HepG2 (cell line): ENCODE data around the gene CHRM5. TPM values are rescaled to one million over a fixed set of nuclear protein-coding genes. Genes with fewer than 3 reads are reported as not detected.

Experiments
- ATAC-seq: fragments of 200-7000 bp; cut with Tn5 transposase; 3 replicates; pipeline ENCODE4 v1.9.1; 2020; ENCODE audit warnings: mild to moderate bottlenecking, moderate library complexity
- BruUV-seq: library from RNA; stranded (reverse); fragments of 400-500 nt; replicated peaks from 2 replicates; lab custom pipeline; 2021; lab: Mats Ljungman, UMichigan
- CTCF ChIA-PET: fragments of 300-600 bp; formaldehyde crosslinking; extraction: SDS; loops from one replicate; lab custom pipeline; 2021; ENCODE audit warnings: low total read pairs, inconsistent platforms, low intra/inter-chr PET ratio; lab: Yijun Ruan, JAX
- POLR2A ChIA-PET: fragments of 350-600 bp; sonication (Branson Sonifier 250); formaldehyde crosslinking; loops from one replicate; lab custom pipeline; 2020; ENCODE audit warnings: antibody characterized with exemption, inconsistent platforms; lab: Yijun Ruan, JAX
- DNase-seq: peaks from one replicate; pipeline ENCODE4 v3.0.0-alpha.2; 2015; ENCODE audit warnings: low spot score
- FAIRE-seq: peaks from 3 replicates; lab custom pipeline; 2011; peaks lifted over from hg19 to GRCh38; lab: Jason Lieb, UNC
- H2AFZ ChIP-seq: one replicate; pipeline ENCODE4 v1.6.1; 2011; ENCODE audit warnings: low read length, inconsistent platforms
- H3K27ac ChIP-seq: fragments of 300-600 bp; 3 replicates; pipeline ENCODE4 v1.8.0; 2011; ENCODE audit warnings: mixed run types, mild to moderate bottlenecking, mixed read lengths, low read length, inconsistent platforms; ENCODE audit not compliant: insufficient read depth; ENCODE audit errors: extremely low read length
- H3K27me3 ChIP-seq, 2 experiments: fragments of 200-600 bp in 1 of 2; 2 replicates in 1 of 2; 3 replicates in 1 of 2; pipeline versions ENCODE4 v1.6.0 to v1.8.0; 2011; ENCODE audit warnings: low read length in 2 of 2, mild to moderate bottlenecking in 2 of 2, moderate library complexity in 2 of 2, inconsistent platforms in 1 of 2; ENCODE audit not compliant: insufficient read depth in 2 of 2, control insufficient read depth in 1 of 2
- H3K36me3 ChIP-seq, 2 experiments: fragments of 200-600 bp in 1 of 2; replicated peaks in 1 of 2; 2 replicates in 1 of 2; 3 replicates in 1 of 2; pipeline versions ENCODE4 v1.5.1 to v1.8.0; 2011; ENCODE audit warnings: low read length in 2 of 2, inconsistent platforms in 1 of 2; ENCODE audit not compliant: insufficient read depth in 2 of 2, control insufficient read depth in 1 of 2
- H3K4me1 ChIP-seq: 2 replicates; pipeline ENCODE4 v1.5.1; 2012; ENCODE audit warnings: low read length, inconsistent platforms; ENCODE audit not compliant: insufficient read depth
- H3K4me2 ChIP-seq: 2 replicates; pipeline ENCODE4 v1.6.0; 2011; ENCODE audit warnings: low read depth, low read length, inconsistent platforms
- H3K4me3 ChIP-seq, 3 experiments: fragments of 200-600 bp in 1 of 3; sonication (generic), shearing (Covaris generic) in 1 of 3; replicated peaks in 1 of 3; 2 replicates each; pipeline ENCODE4 v1.5.1; 2011 to 2016; ENCODE audit warnings: low read length in 3 of 3, inconsistent platforms in 2 of 3, low read depth in 2 of 3, mild to moderate bottlenecking in 2 of 3, control low read depth in 1 of 3, mixed read lengths in 1 of 3; ENCODE audit not compliant: insufficient read depth in 1 of 3
- H3K79me2 ChIP-seq: one replicate; pipeline ENCODE4 v1.6.1; 2011; ENCODE audit warnings: low read length, inconsistent platforms; ENCODE audit not compliant: insufficient read depth
- H3K9ac ChIP-seq: 2 replicates; pipeline ENCODE4 v1.6.0; 2011; ENCODE audit warnings: mild to moderate bottlenecking, low read depth, low read length, inconsistent platforms; ENCODE audit not compliant: insufficient read depth
- H3K9me3 ChIP-seq: 2 replicates; pipeline ENCODE4 v1.5.1; 2012; ENCODE audit warnings: mild to moderate bottlenecking, low read length
- H4K20me1 ChIP-seq: 2 replicates; pipeline ENCODE4 v1.6.0; 2011; ENCODE audit warnings: inconsistent platforms, mild to moderate bottlenecking, low read length, moderate library complexity; ENCODE audit not compliant: insufficient read depth
- AKAP8 ChIP-seq: sonication (generic); formaldehyde crosslinking; IDR thresholded peaks from 2 replicates; pipeline ENCODE4 v1.5.1; 2020; ENCODE audit warnings: mild to moderate bottlenecking, missing genetic modification reagents
- ERF ChIP-seq: IDR thresholded peaks from 2 replicates; pipeline ENCODE4 v1.6.1; 2018; ENCODE audit warnings: missing biosample characterization, missing genetic modification reagents
- FOXO1 ChIP-seq: sonication (generic); formaldehyde crosslinking; IDR thresholded peaks from 2 replicates; pipeline ENCODE4 v1.4.0; 2020; ENCODE audit warnings: missing genetic modification reagents
- KLF9 ChIP-seq: IDR thresholded peaks from 2 replicates; pipeline ENCODE4 v1.6.1; 2016; ENCODE audit warnings: low read depth
- REPIN1 ChIP-seq: sonication (generic); formaldehyde crosslinking; IDR thresholded peaks from 2 replicates; pipeline ENCODE4 v1.8.0; 2022; ENCODE audit warnings: missing genetic modification reagents, low read depth, mild to moderate bottlenecking, borderline replicate concordance
- SP4 ChIP-seq: sonication (generic); formaldehyde crosslinking; IDR thresholded peaks from 2 replicates; pipeline ENCODE4 v1.8.1; 2023; ENCODE audit warnings: mild to moderate bottlenecking, missing genetic modification reagents
- THYN1 ChIP-seq: sonication (generic); formaldehyde crosslinking; IDR thresholded peaks from 2 replicates; pipeline ENCODE4 v1.8.1; 2023; ENCODE audit warnings: low read depth, mild to moderate bottlenecking, moderate library complexity, missing genetic modification reagents, borderline replicate concordance
- YEATS4 ChIP-seq: sonication (generic); formaldehyde crosslinking; IDR thresholded peaks from 2 replicates; pipeline ENCODE4 v1.4.0; 2020; ENCODE audit warnings: missing genetic modification reagents, borderline replicate concordance
- ZNF251 ChIP-seq: sonication (generic); formaldehyde crosslinking; IDR thresholded peaks from 2 replicates; pipeline ENCODE4 v1.9.0; 2021; ENCODE audit warnings: mild to moderate bottlenecking, missing genetic modification reagents
- ZZZ3 ChIP-seq: sonication (generic); formaldehyde crosslinking; IDR thresholded peaks from 2 replicates; pipeline ENCODE4 v1.4.0; 2020; ENCODE audit warnings: missing genetic modification reagents, mild to moderate bottlenecking, borderline replicate concordance
- WGBS: methylation state at CpG from one replicate; pipeline ENCODE4 v1.1.6; 2017; ENCODE audit warnings: low lambda C conversion rate; 5-methylcytosine and 5-hydroxymethylcytosine counted together
- in situ Hi-C: cut with HindIII; loops from 2 replicates; pipeline ENCODE4 v1.10.0; 2017; ENCODE audit warnings: low pct_unique_long_range_greater_than_20kb; ENCODE audit not compliant: extremely low pct_ligation_motif_present
- intact Hi-C: fragments of 100-400 bp; cut with micrococcal nuclease; formaldehyde crosslinking; loops from one replicate; pipeline ENCODE4 v1.10.0; 2022; ENCODE audit not compliant: unreplicated experiment
- polyA plus RNA-seq, 8 experiments: library from polyadenylated mRNA; depleted of rRNA in 3 of 8; stranded (reverse) in 7 of 8; unstranded in 1 of 8; fragments of >200 nt; fragmentation: Illumina TruSeq in 4 of 8; extraction: Trizol in 4 of 8; gene quantifications; 2 replicates each; pipeline versions ENCODE4 v1.2.1 to v1.2.3, GENCODE V29; 2011 to 2016; ENCODE audit warnings: low read depth in 4 of 8, missing spikeins in 1 of 8, mixed read lengths in 1 of 8; ENCODE audit not compliant: insufficient read depth in 1 of 8
- total RNA-seq, 5 experiments: library from RNA; depleted of rRNA; stranded (reverse); fragments of >200 nt; fragmentation: Illumina TruSeq; extraction: Trizol; gene quantifications; 2 replicates each; pipeline ENCODE4 v1.2.3, GENCODE V29; 2016; ENCODE audit warnings: low read depth in 1 of 5
- TF ChIP-seq, protein P1 (sequence below): sonication (generic); formaldehyde crosslinking; conservative IDR thresholded peaks from 2 replicates; pipeline ENCODE4 v1.4.0; 2020; ENCODE audit warnings: missing genetic modification reagents
- TF ChIP-seq, protein P2 (sequence below): sonication (generic); formaldehyde crosslinking; IDR thresholded peaks from 2 replicates; pipeline ENCODE4 v1.4.0; 2020; ENCODE audit warnings: missing genetic modification reagents, borderline replicate concordance
- TF ChIP-seq, protein P3 (sequence below): IDR thresholded peaks from 2 replicates; pipeline ENCODE4 v1.6.1; 2016; ENCODE audit warnings: missing compliant biosample characterization, missing genetic modification reagents, borderline replicate concordance
- TF ChIP-seq, protein P4 (sequence below): sonication (generic); formaldehyde crosslinking; IDR thresholded peaks from 2 replicates; pipeline ENCODE4 v1.4.0; 2020; ENCODE audit warnings: missing genetic modification reagents
- TF ChIP-seq, protein P5 (sequence below): sonication (generic); formaldehyde crosslinking; IDR thresholded peaks from 2 replicates; pipeline ENCODE4 v1.4.0; 2020; ENCODE audit warnings: missing genetic modification reagents, mild to moderate bottlenecking, borderline replicate concordance

The CHRM5 gene
- total and polyA plus RNA-seq, 2 of the 13 experiments (the other 11 are each of a cell fraction or from before 2014, with no cell fraction given) = not detected

DNA sequence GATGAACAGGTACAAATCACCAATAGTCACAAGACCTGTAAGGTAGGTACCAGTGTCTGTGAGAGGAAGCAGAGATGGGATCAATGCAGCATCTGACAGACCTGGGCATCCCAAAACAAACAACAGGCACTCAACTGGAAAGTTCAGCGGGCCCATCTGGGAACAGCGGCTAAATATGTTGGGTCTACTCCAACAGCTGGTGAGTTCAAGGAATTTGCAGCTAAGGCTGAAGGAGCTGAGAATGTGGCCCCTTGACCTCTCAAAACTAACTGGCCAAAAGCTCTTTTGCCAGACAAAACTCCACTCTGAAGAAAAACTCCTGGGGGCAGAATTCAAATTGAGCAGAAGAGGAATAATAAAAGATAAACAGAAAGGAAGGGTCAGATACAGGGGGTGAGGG, 46.3 kb downstream of the CHRM5 start (continued):
- no peak for TF ChIP-seq FOXO1 (CRISPR knock-in tag)

DNA sequence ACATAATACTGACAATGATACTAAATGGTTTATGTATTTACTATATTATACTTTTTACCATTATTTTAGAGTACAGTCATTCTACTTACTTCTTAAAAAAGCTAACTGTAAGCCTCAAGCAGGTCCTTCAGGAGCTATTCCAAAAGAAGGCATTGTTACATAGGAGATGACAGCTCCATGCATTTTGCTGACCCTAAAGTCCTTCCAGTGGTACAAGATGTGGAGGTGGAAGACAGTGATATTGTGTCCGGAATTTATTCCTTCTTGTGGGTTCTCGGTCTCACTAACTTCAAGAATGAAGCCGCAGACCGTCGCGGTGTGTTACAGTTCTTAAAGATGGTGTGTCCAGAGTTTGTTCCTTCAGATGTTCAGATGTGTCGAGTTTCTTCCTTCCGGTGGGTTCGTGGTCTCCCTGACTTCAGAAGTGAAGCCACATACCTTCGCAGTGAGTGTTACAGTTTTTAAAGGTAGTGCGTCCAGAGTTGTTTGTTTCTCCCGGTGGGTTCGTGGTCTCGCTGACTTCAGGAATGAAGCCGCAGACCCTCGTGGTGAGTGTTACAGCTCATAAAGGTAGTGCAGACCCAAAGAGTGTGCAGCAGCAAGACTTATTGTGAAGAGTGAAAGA, 49.8 kb downstream of the CHRM5 start:
- FAIRE-seq (no peak), DNase-seq (no peak), ATAC-seq (no peak)
- 98% methylated on average over 16 of the region's 16 CpGs for WGBS
- no peaks in the 10 kb centered on the region for H3K9me3 ChIP-seq
- H3K4me1 ChIP-seq = peaks cover 1% of the 10 kb centered on the region
- no peaks in the 10 kb centered on the region for H3K79me2 ChIP-seq
- no peak overlapping the region for H3K4me3 ChIP-seq
- no peak overlapping the region for H3K27ac ChIP-seq
- no peaks in the 10 kb centered on the region for H3K27me3 ChIP-seq
- intact Hi-C loops = no loop called here
- ChIA-PET POLR2A (no interaction called here), CTCF (no interaction called here)
- H4K20me1 ChIP-seq = no peaks in the 10 kb centered on the region
- H3K4me2 ChIP-seq = no peak overlapping the region
- no peaks in the 10 kb centered on the region for H3K36me3 ChIP-seq
- no TSS peak for BruUV-seq
- no peak overlapping the region for H3K9ac ChIP-seq
- in situ Hi-C loops = no loop called here
- no peak overlapping the region for H2AFZ ChIP-seq
- TF ChIP-seq ERF (CRISPR knock-in tag) (no peak), ZZZ3 (no peak), REPIN1 (no peak), YEATS4 (CRISPR knock-in tag) (no peak), KLF9 (CRISPR knock-in tag) (no peak), AKAP8 (CRISPR knock-in tag) (no peak), THYN1 (no peak), ZNF251 (no peak), SP4 (no peak)
- TF ChIP-seq, protein P1, sequence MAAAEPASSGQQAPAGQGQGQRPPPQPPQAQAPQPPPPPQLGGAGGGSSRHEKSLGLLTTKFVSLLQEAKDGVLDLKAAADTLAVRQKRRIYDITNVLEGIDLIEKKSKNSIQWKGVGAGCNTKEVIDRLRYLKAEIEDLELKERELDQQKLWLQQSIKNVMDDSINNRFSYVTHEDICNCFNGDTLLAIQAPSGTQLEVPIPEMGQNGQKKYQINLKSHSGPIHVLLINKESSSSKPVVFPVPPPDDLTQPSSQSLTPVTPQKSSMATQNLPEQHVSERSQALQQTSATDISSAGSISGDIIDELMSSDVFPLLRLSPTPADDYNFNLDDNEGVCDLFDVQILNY (CRISPR knock-in tag) = no peak
- TF ChIP-seq, protein P2, sequence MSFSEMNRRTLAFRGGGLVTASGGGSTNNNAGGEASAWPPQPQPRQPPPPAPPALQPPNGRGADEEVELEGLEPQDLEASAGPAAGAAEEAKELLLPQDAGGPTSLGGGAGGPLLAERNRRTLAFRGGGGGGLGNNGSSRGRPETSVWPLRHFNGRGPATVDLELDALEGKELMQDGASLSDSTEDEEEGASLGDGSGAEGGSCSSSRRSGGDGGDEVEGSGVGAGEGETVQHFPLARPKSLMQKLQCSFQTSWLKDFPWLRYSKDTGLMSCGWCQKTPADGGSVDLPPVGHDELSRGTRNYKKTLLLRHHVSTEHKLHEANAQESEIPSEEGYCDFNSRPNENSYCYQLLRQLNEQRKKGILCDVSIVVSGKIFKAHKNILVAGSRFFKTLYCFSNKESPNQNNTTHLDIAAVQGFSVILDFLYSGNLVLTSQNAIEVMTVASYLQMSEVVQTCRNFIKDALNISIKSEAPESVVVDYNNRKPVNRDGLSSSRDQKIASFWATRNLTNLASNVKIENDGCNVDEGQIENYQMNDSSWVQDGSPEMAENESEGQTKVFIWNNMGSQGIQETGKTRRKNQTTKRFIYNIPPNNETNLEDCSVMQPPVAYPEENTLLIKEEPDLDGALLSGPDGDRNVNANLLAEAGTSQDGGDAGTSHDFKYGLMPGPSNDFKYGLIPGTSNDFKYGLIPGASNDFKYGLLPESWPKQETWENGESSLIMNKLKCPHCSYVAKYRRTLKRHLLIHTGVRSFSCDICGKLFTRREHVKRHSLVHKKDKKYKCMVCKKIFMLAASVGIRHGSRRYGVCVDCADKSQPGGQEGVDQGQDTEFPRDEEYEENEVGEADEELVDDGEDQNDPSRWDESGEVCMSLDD (CRISPR knock-in tag) = no peak
- TF ChIP-seq, protein P3, sequence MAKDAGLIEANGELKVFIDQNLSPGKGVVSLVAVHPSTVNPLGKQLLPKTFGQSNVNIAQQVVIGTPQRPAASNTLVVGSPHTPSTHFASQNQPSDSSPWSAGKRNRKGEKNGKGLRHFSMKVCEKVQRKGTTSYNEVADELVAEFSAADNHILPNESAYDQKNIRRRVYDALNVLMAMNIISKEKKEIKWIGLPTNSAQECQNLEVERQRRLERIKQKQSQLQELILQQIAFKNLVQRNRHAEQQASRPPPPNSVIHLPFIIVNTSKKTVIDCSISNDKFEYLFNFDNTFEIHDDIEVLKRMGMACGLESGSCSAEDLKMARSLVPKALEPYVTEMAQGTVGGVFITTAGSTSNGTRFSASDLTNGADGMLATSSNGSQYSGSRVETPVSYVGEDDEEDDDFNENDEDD (CRISPR knock-in tag) = no peak
- TF ChIP-seq, protein P4, sequence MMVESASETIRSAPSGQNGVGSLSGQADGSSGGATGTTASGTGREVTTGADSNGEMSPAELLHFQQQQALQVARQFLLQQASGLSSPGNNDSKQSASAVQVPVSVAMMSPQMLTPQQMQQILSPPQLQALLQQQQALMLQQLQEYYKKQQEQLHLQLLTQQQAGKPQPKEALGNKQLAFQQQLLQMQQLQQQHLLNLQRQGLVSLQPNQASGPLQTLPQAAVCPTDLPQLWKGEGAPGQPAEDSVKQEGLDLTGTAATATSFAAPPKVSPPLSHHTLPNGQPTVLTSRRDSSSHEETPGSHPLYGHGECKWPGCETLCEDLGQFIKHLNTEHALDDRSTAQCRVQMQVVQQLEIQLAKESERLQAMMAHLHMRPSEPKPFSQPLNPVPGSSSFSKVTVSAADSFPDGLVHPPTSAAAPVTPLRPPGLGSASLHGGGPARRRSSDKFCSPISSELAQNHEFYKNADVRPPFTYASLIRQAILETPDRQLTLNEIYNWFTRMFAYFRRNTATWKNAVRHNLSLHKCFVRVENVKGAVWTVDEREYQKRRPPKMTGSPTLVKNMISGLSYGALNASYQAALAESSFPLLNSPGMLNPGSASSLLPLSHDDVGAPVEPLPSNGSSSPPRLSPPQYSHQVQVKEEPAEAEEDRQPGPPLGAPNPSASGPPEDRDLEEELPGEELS (CRISPR knock-in tag) = no peak
- TF ChIP-seq, protein P5, sequence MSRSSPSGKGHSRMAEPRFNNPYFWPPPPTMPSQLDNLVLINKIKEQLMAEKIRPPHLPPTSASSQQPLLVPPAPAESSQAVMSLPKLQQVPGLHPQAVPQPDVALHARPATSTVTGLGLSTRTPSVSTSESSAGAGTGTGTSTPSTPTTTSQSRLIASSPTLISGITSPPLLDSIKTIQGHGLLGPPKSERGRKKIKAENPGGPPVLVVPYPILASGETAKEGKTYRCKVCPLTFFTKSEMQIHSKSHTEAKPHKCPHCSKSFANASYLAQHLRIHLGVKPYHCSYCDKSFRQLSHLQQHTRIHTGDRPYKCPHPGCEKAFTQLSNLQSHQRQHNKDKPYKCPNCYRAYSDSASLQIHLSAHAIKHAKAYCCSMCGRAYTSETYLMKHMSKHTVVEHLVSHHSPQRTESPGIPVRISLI (CRISPR knock-in tag) = no peak
